Lung (tissue), 12 donors: ENCODE measurements around the gene CHAMP1. TPM values are rescaled to one million over a fixed set of nuclear protein-coding genes. Genes with fewer than 3 reads are reported as not detected.

Source experiments
- ATAC-seq: fragments of 200-7000 bp; cut with Tn5 transposase; one replicate; pipeline ENCODE4 v1.9.1; 2020; ENCODE audit warnings: moderate number of reproducible peaks; ENCODE audit not compliant: insufficient read depth, low FRiP score
- DNase-seq, 3 donors: peaks; one replicate each; pipeline ENCODE4 v3.0.0-alpha.2; 2013 to 2017
- H3K27ac ChIP-seq, 2 donors: one replicate each; pipeline ENCODE4 v1.5.1; 2013; ENCODE audit warnings: mild to moderate bottlenecking in 2 of 2, moderate library complexity in 2 of 2, control low read depth in 1 of 2, inconsistent platforms in 1 of 2, low read depth in 1 of 2, low read length in 1 of 2
- H3K27me3 ChIP-seq, 3 donors: one replicate each; pipeline ENCODE4 v1.5.1; 2013; ENCODE audit warnings: low read length in 2 of 3; ENCODE audit not compliant: control insufficient read depth in 3 of 3, insufficient read depth in 3 of 3
- H3K36me3 ChIP-seq, 4 donors: one replicate each; pipeline ENCODE4 v1.5.1; 2013; ENCODE audit warnings: low read length in 4 of 4, mild to moderate bottlenecking in 1 of 4, moderate library complexity in 1 of 4; ENCODE audit not compliant: control insufficient read depth in 4 of 4, insufficient read depth in 4 of 4
- H3K4me1 ChIP-seq, 5 donors: one replicate each; pipeline ENCODE4 v1.5.1; 2013; ENCODE audit warnings: low read length in 5 of 5, mild to moderate bottlenecking in 2 of 5, moderate library complexity in 1 of 5; ENCODE audit not compliant: control insufficient read depth in 5 of 5, insufficient read depth in 5 of 5
- H3K4me3 ChIP-seq: one replicate; pipeline ENCODE4 v1.5.1; 2013; ENCODE audit warnings: mild to moderate bottlenecking, control low read depth, moderate library complexity
- H3K9ac ChIP-seq, 2 donors: one replicate each; pipeline ENCODE4 v1.5.1; 2013; ENCODE audit warnings: low read length in 2 of 2, control low read depth in 1 of 2; ENCODE audit not compliant: insufficient read depth in 1 of 2
- H3K9me3 ChIP-seq, 4 donors: one replicate each; pipeline ENCODE4 v1.5.1; 2013; ENCODE audit warnings: low read length in 3 of 4, mild to moderate bottlenecking in 1 of 4, moderate library complexity in 1 of 4; ENCODE audit not compliant: control insufficient read depth in 4 of 4, insufficient read depth in 3 of 4
- WGBS, 2 donors: extraction: QIAGEN DNeasy Blood & Tissue Kit; methylation state at CpG; one replicate each; pipeline ENCODE4 v1.1.7; 2013; 5-methylcytosine and 5-hydroxymethylcytosine counted together
- polyA plus RNA-seq, 2 donors: library from polyadenylated mRNA; stranded (reverse); fragments of 200-250 nt; gene quantifications; one replicate each; pipeline ENCODE4 v1.2.1, GENCODE V29; 2013
- total RNA-seq, 2 donors: library from RNA; depleted of rRNA in 1 of 2; stranded (reverse); fragments of >200 nt in 1 of 2; gene quantifications; one replicate each; pipeline ENCODE4 v1.2.1, GENCODE V29; 2014 to 2021
- TF ChIP-seq, protein P1 (sequence below): IDR thresholded peaks from 2 replicates; pipeline ENCODE4 v1.5.1; 2012; ENCODE audit warnings: mild to moderate bottlenecking; ENCODE audit errors: control extremely low read depth, extremely low read depth
- donor health status: control.
- donor health status: control.
- donor health status: Bipolar disorder and iron deficiency.
- donor health status: healthy.
- donor health status: DM: yes; HTN: yes; CAD: no.

The CHAMP1 gene
- total and polyA plus RNA-seq, 4 donors = 7.0 to 17.7 (median 9.7) TPM

DNA sequence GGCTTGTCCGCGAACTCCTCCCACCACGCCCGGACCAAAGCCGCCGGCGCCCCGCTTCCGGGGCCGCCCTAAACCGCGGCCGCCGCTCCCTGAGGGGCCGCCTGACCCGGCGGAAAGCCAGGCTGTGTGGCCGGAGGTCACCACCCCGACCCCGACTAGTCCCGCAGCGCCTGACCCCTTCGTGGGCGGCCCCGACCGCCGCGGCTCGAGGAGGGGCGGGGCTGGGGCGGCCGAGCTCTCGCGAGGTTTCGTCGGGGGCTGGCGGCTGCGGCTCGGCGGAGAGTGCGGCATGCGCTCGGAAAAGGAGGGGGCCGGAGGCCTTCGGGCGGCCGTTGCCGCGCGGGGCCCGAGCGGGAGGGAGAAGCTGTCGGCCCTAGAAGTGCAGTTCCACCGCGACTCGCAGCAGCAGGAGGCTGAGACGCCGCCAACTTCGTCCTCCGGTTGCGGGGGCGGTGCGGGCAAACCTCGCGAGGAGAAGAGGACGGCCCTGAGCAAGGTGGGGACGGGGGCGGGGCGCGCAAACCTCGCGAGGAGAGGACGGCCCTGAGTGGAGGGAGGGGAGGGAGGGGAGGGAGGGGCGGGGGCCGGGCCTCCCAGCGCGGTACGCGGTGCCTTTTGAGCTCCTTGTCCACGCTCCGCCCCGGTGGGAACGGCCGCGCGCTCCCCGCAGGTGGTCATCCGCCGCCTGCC, 32.8 kb upstream of the CHAMP1 start, which contains the start of gene UPF3A:
TSS of gene UPF3A (plus strand) at position 251 of the 690 bp plus-strand sequence. CDS start at position 290, 39 bp downstream.
- peak within 1 kb of the TSS; percentile 20 to 85 for H3K9ac ChIP-seq
- ATAC-seq = peak; percentile 93
- peaks cover 0 to 27% (median 7%) of the 10 kb centered on the region in 5 donors for H3K4me1 ChIP-seq
- DNase-seq = peak; percentile 95 to 97 (median 96)
- 0 to 1% methylated on average over 57 to 88 of the region's 89 CpGs for WGBS, 2 donors
- TF ChIP-seq, protein P1, sequence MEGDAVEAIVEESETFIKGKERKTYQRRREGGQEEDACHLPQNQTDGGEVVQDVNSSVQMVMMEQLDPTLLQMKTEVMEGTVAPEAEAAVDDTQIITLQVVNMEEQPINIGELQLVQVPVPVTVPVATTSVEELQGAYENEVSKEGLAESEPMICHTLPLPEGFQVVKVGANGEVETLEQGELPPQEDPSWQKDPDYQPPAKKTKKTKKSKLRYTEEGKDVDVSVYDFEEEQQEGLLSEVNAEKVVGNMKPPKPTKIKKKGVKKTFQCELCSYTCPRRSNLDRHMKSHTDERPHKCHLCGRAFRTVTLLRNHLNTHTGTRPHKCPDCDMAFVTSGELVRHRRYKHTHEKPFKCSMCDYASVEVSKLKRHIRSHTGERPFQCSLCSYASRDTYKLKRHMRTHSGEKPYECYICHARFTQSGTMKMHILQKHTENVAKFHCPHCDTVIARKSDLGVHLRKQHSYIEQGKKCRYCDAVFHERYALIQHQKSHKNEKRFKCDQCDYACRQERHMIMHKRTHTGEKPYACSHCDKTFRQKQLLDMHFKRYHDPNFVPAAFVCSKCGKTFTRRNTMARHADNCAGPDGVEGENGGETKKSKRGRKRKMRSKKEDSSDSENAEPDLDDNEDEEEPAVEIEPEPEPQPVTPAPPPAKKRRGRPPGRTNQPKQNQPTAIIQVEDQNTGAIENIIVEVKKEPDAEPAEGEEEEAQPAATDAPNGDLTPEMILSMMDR = no peak
- no peaks in the 10 kb centered on the region for H3K9me3 ChIP-seq
- peak within 1 kb of the TSS; percentile 72 for H3K4me3 ChIP-seq
- no peaks in the 10 kb centered on the region for H3K27me3 ChIP-seq
- peak within 1 kb of the TSS; percentile 94 to 95 for H3K27ac ChIP-seq
- peaks cover 2 to 16% (median 5%) of the 10 kb centered on the region in 4 donors for H3K36me3 ChIP-seq

DNA sequence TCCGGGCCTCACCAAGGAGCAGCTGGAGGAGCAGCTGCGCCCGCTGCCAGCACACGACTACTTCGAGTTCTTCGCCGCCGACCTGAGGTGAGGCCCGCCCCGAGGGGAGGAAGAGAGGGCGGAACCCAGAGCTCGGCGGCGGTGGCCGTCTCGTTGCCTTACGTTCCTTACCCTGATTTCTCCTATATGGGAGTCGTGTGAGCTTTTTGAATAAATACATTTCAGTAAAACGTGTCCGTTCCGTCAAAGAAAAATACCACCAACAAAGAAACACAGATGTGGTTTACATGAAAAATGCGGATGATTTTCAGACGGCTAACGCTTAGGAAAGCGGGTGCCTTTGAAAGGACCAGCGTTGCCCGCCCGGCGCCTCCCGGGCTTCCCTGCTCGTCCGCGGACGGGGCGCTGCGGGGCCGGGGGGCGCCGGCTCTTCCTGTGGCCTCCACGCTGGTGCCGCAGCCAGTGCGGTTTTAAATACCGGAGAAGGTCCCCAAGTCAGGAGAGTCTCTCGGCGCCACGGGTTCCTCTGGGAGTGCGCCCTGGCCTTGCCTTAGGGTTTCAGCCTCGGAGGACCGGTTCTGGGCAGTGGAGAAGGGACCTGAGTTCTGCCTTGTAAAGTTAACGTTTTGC, 32.1 kb upstream of the CHAMP1 start:
- ATAC-seq = peak; percentile 65
- H3K4me1 ChIP-seq = peaks cover 0 to 27% (median 7%) of the 10 kb centered on the region in 5 donors
- H3K36me3 ChIP-seq = peaks cover 5 to 22% (median 8%) of the 10 kb centered on the region in 4 donors
- TF ChIP-seq, protein P1 = no peak
- H3K27me3 ChIP-seq = no peaks in the 10 kb centered on the region
- H3K27ac ChIP-seq = peak overlapping the region; percentile 91 to 92
- DNase-seq = peak; percentile 36 to 84 (median 79)
- peak overlapping the region; percentile 72 for H3K4me3 ChIP-seq
- WGBS, 2 donors = 0 to 1% methylated on average over 39 to 50 of the region's 50 CpGs
- peak overlapping the region; percentile 16 to 85 for H3K9ac ChIP-seq
- no peaks in the 10 kb centered on the region for H3K9me3 ChIP-seq

DNA sequence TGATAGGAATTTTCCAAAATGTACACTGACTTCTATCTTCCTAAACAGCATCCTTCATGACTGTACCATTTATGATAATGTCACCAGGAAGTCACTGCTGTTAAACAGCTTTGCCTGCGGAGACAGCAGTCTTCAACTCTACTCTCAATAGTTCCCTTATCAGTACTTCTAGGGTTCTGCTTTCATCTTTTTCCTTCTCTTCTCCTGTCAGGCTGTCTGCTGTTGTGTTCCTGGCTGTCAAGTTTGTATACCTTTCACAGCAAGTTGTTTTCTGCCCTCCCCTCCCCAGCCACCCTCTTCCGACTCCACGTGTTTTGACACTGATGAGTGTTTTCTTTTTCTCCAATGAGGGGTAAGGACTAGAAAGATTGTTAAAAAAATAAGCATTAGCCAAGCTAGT, 30.7 kb upstream of the CHAMP1 start:
- peak overlapping the region in 1 of 2 donors; percentile 47 for H3K9ac ChIP-seq
- no peak for ATAC-seq
- no peak overlapping the region for H3K4me3 ChIP-seq
- WGBS, 2 donors = 65 to 71% methylated on average over 3 of the region's 3 CpGs
- DNase-seq = no peak
- H3K4me1 ChIP-seq = peaks cover 0 to 27% (median 7%) of the 10 kb centered on the region in 5 donors
- peaks cover 4 to 28% (median 11%) of the 10 kb centered on the region in 4 donors for H3K36me3 ChIP-seq
- H3K27me3 ChIP-seq = no peaks in the 10 kb centered on the region
- TF ChIP-seq, protein P1 = no peak
- H3K9me3 ChIP-seq = no peaks in the 10 kb centered on the region
- H3K27ac ChIP-seq = no peak overlapping the region
